NCI-H2196 (cell line): Measurements from ENCODE around the gene EFNA3.

Experiments used
- DNase-seq: peaks from one replicate; lab custom pipeline; 2025; ENCODE audit not compliant: unreplicated experiment; lab: John Stamatoyannopoulos, UW

EFNA3 gene

DNA sequence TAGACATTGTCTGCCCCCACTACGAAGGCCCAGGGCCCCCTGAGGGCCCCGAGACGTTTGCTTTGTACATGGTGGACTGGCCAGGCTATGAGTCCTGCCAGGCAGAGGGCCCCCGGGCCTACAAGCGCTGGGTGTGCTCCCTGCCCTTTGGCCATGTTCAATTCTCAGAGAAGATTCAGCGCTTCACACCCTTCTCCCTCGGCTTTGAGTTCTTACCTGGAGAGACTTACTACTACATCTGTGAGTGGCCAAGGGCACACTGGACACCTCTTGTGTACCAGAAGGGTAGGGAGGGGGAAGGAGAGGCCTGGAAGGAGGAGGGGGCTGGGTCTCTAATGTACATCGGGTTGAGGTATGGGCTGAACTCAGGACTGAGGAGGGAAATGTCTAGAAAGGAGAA lies 11.9 kb upstream of the EFNA3 start:
- no peak for DNase-seq

GRCh38 chr1:155068599-155068998 lies 10.0 kb upstream of the EFNA3 start:
- no peak for DNase-seq

DNA sequence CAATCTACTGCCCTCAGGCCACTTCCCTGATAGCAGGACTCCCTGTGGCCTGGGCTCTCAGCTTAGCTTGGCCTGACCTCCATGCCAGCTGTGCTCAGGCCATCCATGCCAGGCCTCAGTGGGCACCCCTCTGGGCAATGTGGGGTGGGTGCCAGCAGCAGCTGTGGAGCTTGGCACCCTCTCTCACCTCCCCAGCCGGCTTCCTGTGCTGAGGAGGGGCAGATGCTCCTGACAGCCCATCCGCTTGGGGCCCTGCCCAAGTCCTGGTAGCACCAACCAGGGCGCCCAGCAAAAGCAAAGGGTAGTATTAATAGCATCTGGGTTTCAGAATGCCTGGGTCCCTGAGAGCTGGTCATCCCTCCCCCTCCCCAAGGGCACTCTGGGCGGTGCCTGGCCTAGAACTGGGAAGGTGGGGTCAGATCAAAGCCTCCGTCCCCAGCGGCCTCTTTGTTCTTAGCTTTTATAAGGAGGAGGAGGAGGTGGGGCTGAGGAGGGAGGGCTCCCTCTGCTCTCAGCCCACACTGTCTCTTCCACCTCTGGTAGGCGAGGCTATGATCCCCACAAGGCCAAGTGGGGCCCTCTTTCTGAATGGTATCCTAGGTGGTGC lies 9.0 kb upstream of the EFNA3 start:
- peak; percentile 76 for DNase-seq

DNA sequence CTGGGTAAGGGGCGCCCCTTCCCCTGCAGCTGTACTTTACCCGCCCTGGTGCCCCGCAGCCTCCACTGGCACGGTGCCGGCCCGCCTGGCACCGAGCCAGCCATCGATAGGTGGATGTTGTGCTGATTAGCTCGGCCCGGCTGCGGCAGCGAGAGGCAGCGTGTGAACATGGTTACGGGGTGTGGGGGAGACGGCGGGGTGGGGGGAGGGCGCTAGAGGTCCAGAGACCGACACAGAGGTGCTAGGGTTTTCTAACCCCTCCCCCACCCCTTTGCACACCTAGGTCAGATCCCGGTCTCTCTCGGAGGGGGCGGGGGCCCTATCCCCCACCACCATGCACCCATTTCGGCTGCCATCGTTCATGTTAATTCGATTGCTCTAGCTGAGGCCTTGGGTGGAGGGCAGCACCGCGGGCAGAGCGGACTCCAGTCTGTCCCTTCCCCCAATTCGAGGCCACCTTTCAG lies 8.4 kb upstream of the EFNA3 start:
- DNase-seq, result peak; percentile 64

DNA sequence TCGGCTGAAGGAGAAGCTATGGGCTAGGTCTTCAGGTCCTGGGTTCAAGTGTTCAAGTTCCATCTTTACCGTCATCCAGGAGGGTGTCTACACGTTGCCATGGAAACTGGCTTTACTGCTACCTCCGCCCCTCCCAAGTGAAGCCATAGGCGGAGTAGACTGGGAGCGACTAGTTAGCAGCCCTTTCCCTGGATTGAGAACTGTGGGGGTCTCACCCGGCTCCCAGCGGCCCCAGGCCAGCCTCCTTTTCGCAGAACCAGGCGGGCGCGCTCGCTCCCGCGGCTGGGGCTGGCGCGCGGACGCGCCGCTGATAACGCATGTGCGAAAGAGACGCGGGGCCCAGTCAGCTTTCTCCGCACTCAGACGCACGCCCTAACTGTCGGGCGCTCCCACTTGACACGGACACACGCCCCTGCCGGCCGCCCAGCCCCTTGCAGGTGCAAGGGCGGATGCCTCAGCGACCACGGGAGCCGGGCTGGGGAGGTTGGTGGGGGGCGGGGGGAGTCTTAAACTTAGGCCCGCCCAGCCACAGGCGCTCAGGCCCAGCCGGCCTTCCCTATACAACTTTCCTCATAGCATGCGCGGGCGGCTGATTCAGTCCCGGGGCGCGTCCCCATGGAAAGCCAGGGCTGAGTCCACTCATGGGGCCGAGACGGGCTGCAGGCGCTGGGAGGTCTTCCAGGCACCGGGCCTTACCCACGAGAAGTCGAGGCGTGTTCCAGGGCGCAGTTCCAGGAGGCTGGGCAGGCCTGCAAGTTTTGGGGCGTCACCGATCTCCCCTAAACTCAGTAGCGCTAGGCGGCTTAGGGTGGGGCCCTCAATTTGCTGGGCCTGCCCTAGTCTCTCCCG lies 7.7 kb upstream of the EFNA3 start:
- no peak for DNase-seq

GRCh38 chr1:155071701-155072100 lies 6.9 kb upstream of the EFNA3 start:
- no peak for DNase-seq

DNA sequence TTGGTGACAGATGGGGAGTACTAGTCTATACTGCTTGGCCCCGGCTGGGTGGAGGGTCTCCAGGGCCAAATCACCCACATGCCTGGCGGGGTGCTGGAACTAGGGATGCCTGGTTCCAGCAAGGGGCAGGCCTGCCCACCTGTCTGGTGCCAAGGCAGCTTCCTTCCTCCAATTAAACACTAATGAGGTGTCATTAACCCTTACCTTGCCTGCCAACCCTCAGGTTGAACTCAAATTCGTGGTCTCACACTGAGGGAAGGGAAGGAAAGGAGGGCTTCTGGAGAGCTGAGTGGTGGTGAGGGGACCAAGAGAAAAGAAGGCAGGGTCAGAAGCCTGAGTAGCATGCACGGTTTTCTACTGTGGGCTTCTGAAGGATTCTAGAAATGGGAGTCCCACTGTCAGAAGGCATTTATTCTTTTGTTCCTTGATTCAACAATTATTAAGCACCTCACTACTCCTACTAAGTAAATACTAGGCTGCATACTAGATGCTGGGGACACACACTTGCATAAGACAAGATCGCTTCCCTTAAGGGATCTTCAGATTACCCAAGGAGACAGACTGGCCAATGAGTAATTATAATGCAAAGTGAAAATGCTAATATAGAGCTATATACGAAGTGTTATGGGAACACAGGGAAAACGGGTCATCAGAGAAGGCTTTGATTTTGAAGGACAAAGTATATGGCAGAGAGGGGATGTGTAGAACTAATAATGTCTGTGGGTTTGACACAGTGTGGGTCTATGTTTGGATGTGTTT lies 5.9 kb upstream of the EFNA3 start:
- no peak for DNase-seq

DNA sequence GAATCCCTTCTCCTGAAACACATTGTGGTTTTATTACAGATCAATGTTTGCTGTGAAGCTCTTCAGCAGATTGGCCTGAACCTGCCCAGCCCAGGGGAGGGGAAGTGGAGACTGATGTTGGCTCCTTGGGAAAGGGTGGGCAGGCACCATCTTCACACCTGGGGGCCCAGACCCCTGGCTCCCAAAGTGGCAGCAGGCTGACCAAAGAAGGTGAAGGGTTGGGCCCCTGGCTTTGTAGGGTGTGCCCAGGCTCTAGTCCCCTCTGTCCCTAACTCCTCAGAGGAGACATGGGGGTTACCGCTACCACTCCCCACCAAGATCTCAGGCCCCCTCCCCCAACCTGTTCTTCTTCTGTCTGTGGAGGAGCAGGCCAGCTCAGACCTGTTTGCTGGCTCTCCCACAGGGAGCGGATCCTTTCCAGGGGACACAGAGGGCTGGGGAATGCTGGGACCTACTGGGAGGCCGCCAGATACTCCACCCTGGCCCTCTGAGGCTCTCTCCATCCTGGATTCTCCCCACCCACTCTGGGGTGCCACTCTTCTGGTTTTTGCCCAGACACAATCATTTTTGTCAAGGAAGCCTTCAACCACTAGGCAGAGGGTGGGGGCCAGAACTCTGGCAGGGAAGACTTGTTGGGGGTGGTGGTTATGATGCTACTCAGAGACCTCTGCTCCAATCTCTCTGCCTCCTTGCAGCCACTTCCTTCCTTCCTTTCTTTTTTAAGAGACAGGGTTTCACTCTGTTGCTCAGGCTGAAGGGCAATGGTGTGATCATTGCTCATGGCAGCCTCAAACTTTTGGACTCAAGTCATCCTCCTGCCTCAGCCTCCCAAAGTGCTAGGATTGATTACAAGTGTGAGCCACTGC lies 5.0 kb upstream of the EFNA3 start:
- no peak for DNase-seq

- DNase-seq, result no peak
These were observed 3.1 kb upstream of the EFNA3 start for GRCh38 chr1:155075535-155075934.

DNA sequence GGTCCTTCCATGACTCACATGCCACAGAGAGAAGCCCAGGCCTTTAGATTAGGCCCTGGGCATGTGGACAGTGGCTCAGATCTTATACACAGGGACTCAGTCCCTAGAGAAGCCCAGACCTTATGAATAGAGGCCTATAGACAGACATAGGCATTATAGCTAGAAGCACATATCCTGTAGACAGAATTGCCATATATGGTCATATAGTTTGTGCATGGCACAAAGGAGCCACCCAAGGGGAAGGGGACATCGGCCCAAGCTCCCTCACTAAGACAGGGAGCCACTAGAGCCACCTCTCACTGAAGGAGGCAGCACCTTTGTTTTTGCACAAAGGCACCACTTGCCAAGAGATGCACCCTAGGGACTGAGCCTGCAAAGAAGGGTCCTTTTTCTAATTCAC lies 2.3 kb upstream of the EFNA3 start:
- no peak for DNase-seq

GRCh38 chr1:155077346-155077745 lies 1.3 kb upstream of the EFNA3 start:
- peak; percentile 12 for DNase-seq

- no peak for DNase-seq
These were observed 735 bp upstream of the EFNA3 start for GRCh38 chr1:155077758-155078445.

DNA sequence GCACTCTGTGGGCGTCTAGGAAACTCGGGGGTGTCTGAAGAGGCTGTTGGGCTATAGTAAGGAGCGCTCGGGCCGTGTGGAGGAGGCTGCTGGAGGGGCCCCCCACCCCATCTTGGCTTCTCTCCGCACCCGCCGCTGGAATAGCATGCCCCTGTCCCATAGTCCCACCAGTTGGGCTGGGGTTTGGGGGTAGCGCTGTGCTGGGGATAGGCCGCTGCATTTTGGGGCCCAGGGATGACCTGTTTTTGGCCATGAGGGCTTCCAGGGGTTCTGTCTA lies 511 bp downstream of the EFNA3 start:
- no peak for DNase-seq

DNA sequence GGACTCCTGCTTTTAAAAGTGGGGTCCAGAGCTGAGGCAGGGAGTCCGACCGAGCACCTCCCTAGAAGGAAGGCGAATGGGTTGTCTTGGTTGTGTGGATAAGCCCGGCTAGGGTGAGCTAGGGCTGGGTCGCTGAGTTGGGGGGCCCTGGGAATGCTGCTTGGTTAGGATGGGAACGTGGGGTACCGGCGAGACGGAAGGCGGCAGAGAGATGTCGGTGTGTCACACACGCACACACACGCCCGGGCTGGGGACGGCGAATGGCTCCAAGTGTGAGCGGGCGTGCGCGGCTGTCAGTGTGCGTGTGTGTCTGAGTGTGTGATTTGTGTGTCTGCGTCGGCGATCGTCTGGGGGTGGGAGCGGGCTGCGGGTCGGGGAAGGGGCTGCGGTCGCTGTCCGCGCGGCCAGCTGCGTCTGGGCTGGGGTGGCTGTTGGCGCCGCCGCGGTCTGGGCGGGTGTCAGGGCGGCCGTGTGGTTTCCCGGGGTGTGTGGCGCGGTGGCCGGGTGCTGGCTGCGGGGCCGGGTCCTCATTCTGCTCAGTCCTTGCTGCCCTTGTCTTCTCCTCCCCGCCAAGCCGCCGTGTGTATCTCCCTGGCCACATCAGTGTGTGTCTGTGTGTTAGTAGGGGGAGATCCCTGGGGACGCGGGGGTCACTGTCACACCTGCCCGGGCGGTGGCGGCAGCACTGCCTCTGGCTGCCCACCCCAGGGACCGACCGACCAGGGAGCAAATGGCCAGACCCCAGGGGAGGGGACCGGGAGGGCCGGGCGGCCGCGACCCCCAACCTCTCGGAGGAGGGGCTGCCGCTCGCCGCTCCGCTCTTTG lies 1.1 kb downstream of the EFNA3 start:
- no peak for DNase-seq

- DNase-seq, result peak; percentile 91
These were observed 1.9 kb downstream of the EFNA3 start for GRCh38 chr1:155080312-155081228.

DNA sequence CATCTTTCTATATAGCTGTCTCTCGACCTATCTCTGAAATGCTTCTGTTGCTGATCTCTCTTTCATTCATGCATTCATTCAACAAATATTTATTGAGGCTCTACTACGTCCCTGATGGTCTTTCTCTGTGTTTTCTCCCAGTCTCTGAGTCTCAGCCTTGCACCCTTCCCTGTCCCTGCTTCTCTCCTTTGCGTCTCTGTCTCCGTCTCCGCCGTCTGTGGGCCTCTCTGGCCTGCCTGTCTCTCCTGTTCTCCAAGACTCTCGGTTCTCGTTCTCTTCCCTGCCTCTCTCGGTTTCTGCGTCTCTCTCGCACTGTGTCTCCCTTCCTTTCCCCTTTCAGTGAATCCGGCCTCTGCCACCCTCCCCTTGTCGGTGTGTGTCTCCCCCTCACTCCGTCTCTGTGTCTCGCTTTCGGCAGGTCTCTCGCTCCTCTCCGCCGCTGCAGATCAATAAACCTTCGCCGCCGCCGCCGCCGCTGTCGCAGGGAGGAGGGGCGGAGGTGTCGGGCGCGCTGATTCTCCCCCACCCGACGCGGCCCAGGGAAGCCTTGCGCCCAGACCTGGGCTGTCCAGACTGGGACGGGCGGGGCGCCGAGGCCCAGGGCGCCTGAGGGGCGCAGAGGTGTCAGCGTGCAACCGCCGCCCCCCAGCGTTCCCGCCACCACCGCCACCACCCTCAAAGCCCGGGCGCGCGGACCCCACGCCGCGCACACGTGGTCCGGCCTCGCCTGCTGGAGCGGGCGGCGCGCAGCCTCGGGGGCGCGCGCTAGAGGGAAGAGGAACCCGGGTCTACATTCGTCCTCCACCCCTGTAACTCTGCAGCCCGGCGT lies 3.0 kb downstream of the EFNA3 start:
- DNase-seq, result no peak

DNA sequence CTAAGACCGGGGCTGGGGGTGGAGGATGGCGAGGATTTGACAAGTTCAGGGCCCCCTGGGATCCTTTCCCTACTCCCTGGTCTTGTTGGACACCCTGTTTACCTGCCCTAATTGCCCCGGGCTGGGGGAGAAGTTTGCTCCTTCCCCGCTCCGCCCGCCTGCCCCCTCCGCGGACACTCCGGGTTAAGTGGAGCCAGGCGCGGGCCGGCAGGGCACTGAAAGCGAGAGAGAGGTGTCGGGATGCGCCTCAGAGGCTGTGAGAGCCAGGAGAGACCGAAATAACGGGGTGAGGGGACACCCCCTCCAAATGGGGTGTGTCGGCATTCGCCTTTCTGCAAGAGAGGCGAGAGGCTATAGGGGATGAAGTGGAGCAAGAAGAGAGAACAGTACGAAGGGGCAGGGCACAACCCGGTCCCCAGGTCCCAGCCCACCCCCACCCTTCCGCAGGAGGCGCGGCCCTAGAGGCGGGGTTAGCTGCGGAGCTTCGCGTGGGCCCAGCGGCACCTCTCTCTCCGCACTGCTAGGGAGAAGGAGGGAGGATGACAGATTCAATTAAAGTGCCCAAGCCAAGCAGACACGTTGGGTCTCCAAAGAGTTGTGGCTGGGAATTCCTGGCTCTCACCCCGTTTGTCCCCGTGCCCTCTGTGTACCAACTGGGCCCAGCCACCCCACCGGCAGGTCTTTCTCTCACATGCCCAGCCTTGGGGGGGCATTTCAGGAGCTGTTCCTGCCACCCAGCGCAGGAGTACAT lies 3.8 kb downstream of the EFNA3 start:
- DNase-seq, result no peak
